ENCODE data around the gene MRGPRG.

DNA sequence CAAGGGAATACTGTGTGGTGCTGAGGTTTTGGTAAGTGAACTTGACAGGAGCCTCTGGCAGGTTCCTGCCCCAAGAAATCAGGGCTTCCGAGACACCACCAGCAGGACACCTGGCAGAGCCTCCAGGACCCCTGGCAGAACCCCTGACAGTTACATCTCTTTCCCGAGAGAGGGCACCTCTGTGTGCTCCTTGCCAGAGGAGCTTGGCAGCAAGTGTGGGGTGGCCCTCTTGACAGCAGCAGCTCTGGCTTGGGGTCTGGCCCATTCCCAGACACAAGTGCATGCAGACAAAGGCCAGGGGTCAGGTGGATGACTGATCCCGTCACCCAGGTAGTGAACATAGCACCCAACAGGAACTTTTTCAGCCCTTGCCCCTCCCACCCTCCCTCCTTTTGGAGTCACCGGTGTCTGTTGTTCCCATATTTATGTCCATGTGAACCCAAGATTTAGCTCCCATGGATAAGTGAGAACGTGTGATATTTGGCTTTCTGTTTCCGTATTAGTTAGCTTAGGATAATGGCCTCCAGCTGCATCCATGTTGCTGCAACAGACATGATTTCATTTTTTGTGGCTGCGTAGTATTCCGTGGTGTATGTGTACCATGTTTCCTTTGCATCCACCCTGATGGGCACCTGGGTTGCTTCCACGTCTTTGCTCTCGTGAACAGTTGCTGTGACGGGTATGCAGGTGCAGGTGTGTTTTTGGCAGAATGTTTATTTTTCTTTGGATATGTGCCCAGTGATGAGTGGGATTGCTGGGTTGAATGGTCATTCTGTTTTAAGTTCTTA, 32.3 kb downstream of the MRGPRG start:
- TF ChIP-seq CTCF (IDR thresholded peaks at IDR 0.05; ENCODE audit: low read depth, low read length, missing input control) (no peak), SP1 (IDR thresholded peaks at IDR 0.05) (no peak), REST (IDR thresholded peaks at IDR 0.05) (no peak), RAD21 (IDR thresholded peaks at IDR 0.05) (no peak), MAX (IDR thresholded peaks at IDR 0.05) (no peak), JUND (IDR thresholded peaks at IDR 0.05) (no peak), TAF1 (conservative IDR thresholded peaks at IDR 0.05) (no peak)
- TF ChIP-seq, protein P1, sequence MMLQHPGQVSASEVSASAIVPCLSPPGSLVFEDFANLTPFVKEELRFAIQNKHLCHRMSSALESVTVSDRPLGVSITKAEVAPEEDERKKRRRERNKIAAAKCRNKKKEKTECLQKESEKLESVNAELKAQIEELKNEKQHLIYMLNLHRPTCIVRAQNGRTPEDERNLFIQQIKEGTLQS (IDR thresholded peaks at IDR 0.05) = no peak
